Measurements from ENCODE around the gene PODXL. TPM values are rescaled to one million over a fixed set of nuclear protein-coding genes. Genes with fewer than 3 reads are reported as not detected.

PODXL gene
- total and polyA plus RNA-seq, 2 of the 8 experiments (the other 6 are each of a cell fraction or from before 2014, with no cell fraction given), result 638 to 925 TPM

GRCh38 chr7:131511071-131511470, 45.4 kb downstream of the PODXL start:
- H2BK12ac ChIP-seq (ENCODE audit: low read depth, low read length), result no peak overlapping the region
- H3K4me1 ChIP-seq (replicated peaks in 1 of 4; ENCODE audit: control insufficient read depth in 3 of 4, insufficient read depth in 4 of 4, low read length in 3 of 4), result peaks cover 0 to 12% (median 6%) of the 10 kb centered on the region in 4 experiments; a peak in 5 of 7 replicates
- 0 out of 2 replicates have a peak overlapping the region, but pooled peaks have one; percentile 4 for H4K8ac ChIP-seq (ENCODE audit: extremely low read depth, insufficient read depth, low read length)
- DNase-seq (ENCODE audit: low read depth in 1 of 2, low spot score in 2 of 2) (peak in 1 of 2 experiments; percentile 39), FAIRE-seq (no peak)
- H2BK5ac ChIP-seq (ENCODE audit: low read depth, low read length), result peak overlapping the region; percentile 66; the same call in 1 of the 2 replicates
- POLR2A ChIA-PET (ENCODE audit: partially characterized antibody), result interaction anchor here (1.1 to 1.5 kb wide), 3 partner anchors 8 to 28 kb away, joined by 4 to 5 read pairs (median 5); no protein-coding TSS in a partner anchor
- H3K56ac ChIP-seq (replicated peaks; ENCODE audit: insufficient read length, low read depth, low read length), result no peak overlapping the region
- no peak overlapping the region for H3K18ac ChIP-seq (ENCODE audit: extremely low read depth, low read length)
- H3K79me2 ChIP-seq (ENCODE audit: control insufficient read depth in 1 of 2, insufficient read depth in 2 of 2, low read length in 2 of 2), result peaks cover 13 to 91% of the 10 kb centered on the region in 2 experiments; a peak in 3 of 4 replicates
- no peak overlapping the region for H3K27ac ChIP-seq (ENCODE audit: low read depth, low read length)
- H3K14ac ChIP-seq (ENCODE audit: insufficient read length), result no peak overlapping the region
- 87% methylated on average over 9 of the region's 9 CpGs; no CpG with 5 or more reads in 1 of the 2 experiments for WGBS, 2 experiments (ENCODE audit: extremely low coverage in 1 of 2, insufficient coverage in 1 of 2, insufficient read length in 1 of 2, insufficient replicate concordance in 2 of 2, low coverage in 1 of 2, low lambda C conversion rate in 2 of 2, missing lambda C conversion rate in 1 of 2)
- CTCF ChIA-PET (ENCODE audit: partially characterized antibody), result interaction anchor here (0.7 to 6.7 kb wide), 8 partner anchors 7 to 471 kb away, joined by 3 to 60 read pairs (median 12); no protein-coding TSS in a partner anchor
- H2BK15ac ChIP-seq (ENCODE audit: low read length), result no peak overlapping the region
- H3K23ac ChIP-seq (ENCODE audit: insufficient read length), result no peak overlapping the region
- no peak overlapping the region for H4K91ac ChIP-seq (replicated peaks; ENCODE audit: insufficient read length, low read length)
- TF ChIP-seq ATF2 (IDR thresholded peaks at IDR 0.05; ENCODE audit: low read length) (no peak), PHF8 (conservative IDR thresholded peaks at IDR 0.05; ENCODE audit: low read depth, low read length) (no peak), TEAD4 (IDR thresholded peaks at IDR 0.05; ENCODE audit: low read depth, low read length) (no peak), ATF3 (IDR thresholded peaks at IDR 0.05; ENCODE audit: insufficient read depth, low read depth, low read length) (no peak), POLR2AphosphoS5 (IDR thresholded peaks at IDR 0.05; ENCODE audit: low read depth, low read length) (peak; percentile 33)
- no peaks in the 10 kb centered on the region for H3K23me2 ChIP-seq (ENCODE audit: low read depth, low read length)
- peaks cover 49 to 62% (median 53%) of the 10 kb centered on the region in 4 experiments for H3K36me3 ChIP-seq (ENCODE audit: control insufficient read depth in 2 of 4, insufficient read depth in 4 of 4, low read length in 3 of 4)
- no peaks in the 10 kb centered on the region for H3K27me3 ChIP-seq (replicated peaks in 1 of 4; ENCODE audit: control insufficient read depth in 3 of 4, extremely low read depth in 1 of 4, insufficient read depth in 3 of 4, low read length in 3 of 4)
- H3K4me3 ChIP-seq (ENCODE audit: extremely low read depth in 1 of 4, insufficient read depth in 2 of 4, low read depth in 3 of 4, low read length in 4 of 4), result no peak overlapping the region
- H3K79me1 ChIP-seq (ENCODE audit: low read depth, low read length), result peaks cover 8% of the 10 kb centered on the region
- no peak overlapping the region for H2BK20ac ChIP-seq (ENCODE audit: low read length)
- peaks cover 43 to 55% of the 10 kb centered on the region in 2 experiments for H4K20me1 ChIP-seq (replicated peaks in 1 of 2; ENCODE audit: control insufficient read depth in 1 of 2, insufficient read depth in 2 of 2, low read length in 2 of 2)
- H3K4me2 ChIP-seq (ENCODE audit: insufficient read depth in 1 of 2, low read depth in 2 of 2, low read length in 2 of 2), result no peak overlapping the region
- no peak overlapping the region for H3K4ac ChIP-seq (replicated peaks; ENCODE audit: insufficient read length, low read depth, low read length)
- no peak overlapping the region for H4K5ac ChIP-seq (ENCODE audit: insufficient read length, low read depth, low read length)
- no peak overlapping the region for H2BK120ac ChIP-seq (replicated peaks; ENCODE audit: low read depth, low read length)
- no peak overlapping the region for H2AFZ ChIP-seq (ENCODE audit: low read length)
- H3K9ac ChIP-seq (replicated peaks in 1 of 4; ENCODE audit: extremely low read depth in 1 of 4, low read depth in 3 of 4, low read length in 3 of 4), result no peak overlapping the region
- no peak overlapping the region for H2AK5ac ChIP-seq (ENCODE audit: low read depth, low read length)
- H3K9me3 ChIP-seq (ENCODE audit: insufficient read depth in 2 of 2, low read depth in 1 of 2, low read length in 1 of 2), result no peaks in the 10 kb centered on the region

Data from H1 (cell line).